K562 (cell line): ENCODE data around the gene CCNL2. TPM values are rescaled to one million over a fixed set of nuclear protein-coding genes. Genes with fewer than 3 reads are reported as not detected.

Experiments
- CBX1 ChIP-seq: sonication (generic); IDR thresholded peaks from 2 replicates; pipeline ENCODE4 v1.6.1; 2016; ENCODE audit warnings: antibody characterized with exemption, low read depth, mild to moderate bottlenecking
- CBX2 ChIP-seq: fragments of 200-600 bp; sonication (generic); IDR thresholded peaks from one replicate; pipeline ENCODE4 v1.6.1; 2012; ENCODE audit warnings: mild to moderate bottlenecking, low read length, inconsistent platforms; ENCODE audit not compliant: insufficient read depth, poor library complexity, severe bottlenecking
- CREB1 ChIP-seq, 2 experiments: sonication (generic) in 1 of 2; formaldehyde crosslinking in 1 of 2; IDR thresholded peaks; 2 replicates each; pipeline versions ENCODE4 v1.6.1 to v1.8.0; 2012 to 2022; ENCODE audit warnings: inconsistent platforms in 1 of 2, mild to moderate bottlenecking in 1 of 2, missing genetic modification reagents in 1 of 2, moderate library complexity in 1 of 2
- FIP1L1 ChIP-seq: fragments of 200-400 bp; formaldehyde crosslinking; IDR thresholded peaks from 2 replicates; pipeline ENCODE4 v1.6.1; 2018; ENCODE audit warnings: mild to moderate bottlenecking, low read depth, low read length; ENCODE audit not compliant: poor library complexity, severe bottlenecking
- FOXA3 ChIP-seq, 2 experiments: fragments of 450-650 bp in 1 of 2; sonication (generic) in 1 of 2; formaldehyde crosslinking; IDR thresholded peaks in 1 of 2; conservative IDR thresholded peaks in 1 of 2; 2 replicates each; pipeline versions ENCODE4 v1.4.0 to v1.8.0; 2020 to 2022; ENCODE audit warnings: mild to moderate bottlenecking in 2 of 2, missing genetic modification reagents in 1 of 2
- HDAC3 ChIP-seq: fragments of 450-650 bp; IDR thresholded peaks from 2 replicates; pipeline ENCODE4 v1.6.1; 2018; ENCODE audit warnings: borderline replicate concordance, mild to moderate bottlenecking, moderate library complexity; ENCODE audit not compliant: partially characterized antibody
- HNRNPH1 ChIP-seq: fragments of 200-400 bp; formaldehyde crosslinking; optimal IDR thresholded peaks from 2 replicates; pipeline ENCODE3; 2017; ENCODE audit warnings: low read depth, mild to moderate bottlenecking, low read length, moderate library complexity
- HNRNPL ChIP-seq: fragments of 200-400 bp; formaldehyde crosslinking; IDR thresholded peaks from 2 replicates; pipeline ENCODE4 v1.6.1; 2017; ENCODE audit warnings: low read depth, mild to moderate bottlenecking, low read length
- KDM1A ChIP-seq, 2 experiments: fragments of 450-650 bp; IDR thresholded peaks; 2 replicates each; pipeline ENCODE4 v1.6.1; 2016; ENCODE audit warnings: mild to moderate bottlenecking in 2 of 2
- KLF16 ChIP-seq: IDR thresholded peaks from 2 replicates; pipeline ENCODE4 v1.6.1; 2016; ENCODE audit warnings: antibody characterized with exemption
- NONO ChIP-seq, 2 experiments: fragments of 200-400 bp in 1 of 2; fragments of 450-650 bp in 1 of 2; formaldehyde crosslinking in 1 of 2; IDR thresholded peaks; 2 replicates each; pipeline ENCODE4 v1.6.1; 2017; ENCODE audit warnings: low read depth in 2 of 2, mild to moderate bottlenecking in 2 of 2, moderate library complexity in 2 of 2, low read length in 1 of 2
- RBFOX2 ChIP-seq: fragments of 200-400 bp; formaldehyde crosslinking; IDR thresholded peaks from 2 replicates; pipeline ENCODE4 v1.6.1; 2017; ENCODE audit warnings: low read depth, mild to moderate bottlenecking, low read length, moderate library complexity
- RUNX1 ChIP-seq: sonication (generic); IDR thresholded peaks from 2 replicates; pipeline ENCODE4 v1.6.1; 2016; ENCODE audit warnings: antibody characterized with exemption, low read depth
- SFPQ ChIP-seq: fragments of 200-400 bp; formaldehyde crosslinking; IDR thresholded peaks from 2 replicates; pipeline ENCODE4 v1.6.1; 2017; ENCODE audit warnings: mild to moderate bottlenecking, low read depth, low read length, moderate library complexity
- SNAPC5 ChIP-seq: fragments of 250-450 bp; sonication (Bioruptor Pico); IDR thresholded peaks from 2 replicates; pipeline ENCODE4 v1.8.0; 2021; ENCODE audit warnings: moderate library complexity, mild to moderate bottlenecking, inconsistent platforms
- ZBTB2 ChIP-seq: fragments of 450-650 bp; IDR thresholded peaks from 2 replicates; pipeline ENCODE4 v1.6.1; 2016; ENCODE audit warnings: antibody characterized with exemption
- ZEB2 ChIP-seq: fragments of 450-650 bp; IDR thresholded peaks from 2 replicates; pipeline ENCODE4 v1.6.1; 2016
- ZNF217 ChIP-seq: sonication (generic); formaldehyde crosslinking; IDR thresholded peaks from 2 replicates; pipeline ENCODE4 v1.8.0; 2022; ENCODE audit warnings: mild to moderate bottlenecking, missing genetic modification reagents
- ZNF41 ChIP-seq: fragments of 250-450 bp; sonication (Bioruptor Pico); conservative IDR thresholded peaks from 2 replicates; pipeline ENCODE4 v1.4.0; 2020; ENCODE audit warnings: mild to moderate bottlenecking
- ZNF79 ChIP-seq: fragments of 250-450 bp; sonication (Bioruptor Pico); IDR thresholded peaks from 2 replicates; pipeline ENCODE4 v1.4.0; 2020; ENCODE audit warnings: low read depth, mild to moderate bottlenecking, moderate library complexity
- polyA plus RNA-seq, 8 experiments: library from polyadenylated mRNA; depleted of rRNA in 4 of 8; stranded (reverse) in 5 of 8; unstranded in 3 of 8; fragments of >200 nt; fragmentation: Nextera tagmentation in 2 of 8; fragmentation: Illumina TruSeq in 1 of 8; extraction: Ambion mirVana in 2 of 8; extraction: Trizol in 1 of 8; gene quantifications; 2 replicates each; pipeline versions ENCODE4 v1.2.1 to v1.2.3, GENCODE V29; 2011 to 2014; ENCODE audit warnings: inconsistent platforms in 1 of 8, missing spikeins in 1 of 8
- total RNA-seq, 7 experiments: library from RNA; depleted of rRNA in 6 of 7; stranded (reverse); fragments of >200 nt in 6 of 7; fragmentation: Illumina TruSeq in 2 of 7; extraction: Trizol in 2 of 7; gene quantifications; 2 replicates each; pipeline versions ENCODE4 v1.2.1 to v1.2.3, GENCODE V29; 2011 to 2021; ENCODE audit warnings: low replicate concordance in 1 of 7
- TF ChIP-seq, protein P1 (sequence below): fragments of 450-650 bp; IDR thresholded peaks from 2 replicates; pipeline ENCODE4 v1.6.1; 2014; ENCODE audit warnings: low read depth, mild to moderate bottlenecking, moderate library complexity, borderline replicate concordance

CCNL2 gene
- total and polyA plus RNA-seq, 9 of the 15 experiments (the other 6 are each of a cell fraction or from before 2014, with no cell fraction given) = 2.8 to 287 (median 94.5) TPM

GRCh38 chr1:1354271-1355247 lies 44.6 kb downstream of the CCNL2 start (continued):
- TF ChIP-seq SNAPC5 = no peak
- TF ChIP-seq, protein P1, sequence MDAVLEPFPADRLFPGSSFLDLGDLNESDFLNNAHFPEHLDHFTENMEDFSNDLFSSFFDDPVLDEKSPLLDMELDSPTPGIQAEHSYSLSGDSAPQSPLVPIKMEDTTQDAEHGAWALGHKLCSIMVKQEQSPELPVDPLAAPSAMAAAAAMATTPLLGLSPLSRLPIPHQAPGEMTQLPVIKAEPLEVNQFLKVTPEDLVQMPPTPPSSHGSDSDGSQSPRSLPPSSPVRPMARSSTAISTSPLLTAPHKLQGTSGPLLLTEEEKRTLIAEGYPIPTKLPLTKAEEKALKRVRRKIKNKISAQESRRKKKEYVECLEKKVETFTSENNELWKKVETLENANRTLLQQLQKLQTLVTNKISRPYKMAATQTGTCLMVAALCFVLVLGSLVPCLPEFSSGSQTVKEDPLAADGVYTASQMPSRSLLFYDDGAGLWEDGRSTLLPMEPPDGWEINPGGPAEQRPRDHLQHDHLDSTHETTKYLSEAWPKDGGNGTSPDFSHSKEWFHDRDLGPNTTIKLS = no peak
- peak in 1 of 2 experiments; percentile 22; a peak in 1 of 4 replicates for TF ChIP-seq NONO (IDR thresholded peaks at IDR 0.05; ENCODE audit: low read depth in 2 of 2, low read length in 1 of 2)
- TF ChIP-seq HNRNPH1 = no peak
- no peak for TF ChIP-seq KDM1A (IDR thresholded peaks at IDR 0.05)
- TF ChIP-seq KLF16 = no peak
- TF ChIP-seq ZNF41 (CRISPR knock-in tag) = no peak
- no peak for TF ChIP-seq HDAC3
- no peak for TF ChIP-seq ZBTB2
- peak; percentile 53 for TF ChIP-seq FIP1L1
- no peak for TF ChIP-seq ZNF79 (CRISPR knock-in tag)
- TF ChIP-seq CBX1 = peak; percentile 3; the same call in 1 of the 2 replicates
- no peak for TF ChIP-seq ZEB2
- TF ChIP-seq CBX2 = no peak
- TF ChIP-seq RBFOX2 = peak; percentile 9; the same call in 1 of the 2 replicates
- TF ChIP-seq ZNF217 (CRISPR knock-in tag) = no peak
- no peak for TF ChIP-seq FOXA3 (CRISPR knock-in tag; conservative IDR thresholded peaks at IDR 0.05 in 1 of 2, IDR thresholded peaks at IDR 0.05 in 1 of 2)
- no peak for TF ChIP-seq RUNX1
- TF ChIP-seq CREB1 (IDR thresholded peaks at IDR 0.05) = no peak
- TF ChIP-seq CREB1 (CRISPR knock-in tag; IDR thresholded peaks at IDR 0.05) = no peak
- TF ChIP-seq SFPQ = peak; percentile 57; the same call in 1 of the 2 replicates
- peak; percentile 66; the same call in 1 of the 2 replicates for TF ChIP-seq HNRNPL
- TF ChIP-seq, all 486 proteins: peak for 9
